Type B pancreatic cell (in vitro differentiated cells): ENCODE measurements around the gene CFAP299. TPM values are rescaled to one million over a fixed set of nuclear protein-coding genes. Genes with fewer than 3 reads are reported as not detected.

ENCODE experiments used
- DNase-seq: peaks from one replicate; pipeline ENCODE4 v3.0.0; 2021; ENCODE audit warnings: mixed read lengths; ENCODE audit not compliant: unreplicated experiment; ENCODE audit errors: extremely low spot score
- H3K27ac Mint-ChIP-seq: 2 replicates; pipeline ENCODE4 v1.8.0; 2021; ENCODE audit warnings: mild to moderate bottlenecking, mixed read lengths
- H3K27me3 Mint-ChIP-seq: 2 replicates; pipeline ENCODE4 v1.8.0; 2021; ENCODE audit warnings: mixed read lengths
- H3K36me3 Mint-ChIP-seq: 2 replicates; pipeline ENCODE4 v1.8.0; 2021; ENCODE audit warnings: mixed read lengths
- H3K4me1 Mint-ChIP-seq: one replicate; pipeline ENCODE4 v1.8.0; 2021; ENCODE audit warnings: mixed read lengths; ENCODE audit not compliant: unreplicated experiment
- H3K4me3 Mint-ChIP-seq: 2 replicates; pipeline ENCODE4 v1.8.0; 2021; ENCODE audit warnings: mild to moderate bottlenecking, mixed read lengths
- H3K9me3 Mint-ChIP-seq: 2 replicates; pipeline ENCODE4 v1.8.0; 2021; ENCODE audit warnings: mixed read lengths
- total RNA-seq: library from RNA; stranded (reverse); gene quantifications from 2 replicates; pipeline ENCODE4 v1.2.1, GENCODE V29; 2021; ENCODE audit warnings: low replicate concordance
- TF ChIP-seq, protein P1 (sequence below): fragments of 200-600 bp; sonication (generic); conservative IDR thresholded peaks from 2 replicates; pipeline ENCODE4 v1.5.0; 2021; ENCODE audit warnings: antibody characterized with exemption, mild to moderate bottlenecking

CFAP299 gene
- total RNA-seq, 1 donor from 2014 or later = 1.1 TPM

- H3K4me1 Mint-ChIP-seq = no peaks in the 10 kb centered on the region
- TF ChIP-seq, protein P1, sequence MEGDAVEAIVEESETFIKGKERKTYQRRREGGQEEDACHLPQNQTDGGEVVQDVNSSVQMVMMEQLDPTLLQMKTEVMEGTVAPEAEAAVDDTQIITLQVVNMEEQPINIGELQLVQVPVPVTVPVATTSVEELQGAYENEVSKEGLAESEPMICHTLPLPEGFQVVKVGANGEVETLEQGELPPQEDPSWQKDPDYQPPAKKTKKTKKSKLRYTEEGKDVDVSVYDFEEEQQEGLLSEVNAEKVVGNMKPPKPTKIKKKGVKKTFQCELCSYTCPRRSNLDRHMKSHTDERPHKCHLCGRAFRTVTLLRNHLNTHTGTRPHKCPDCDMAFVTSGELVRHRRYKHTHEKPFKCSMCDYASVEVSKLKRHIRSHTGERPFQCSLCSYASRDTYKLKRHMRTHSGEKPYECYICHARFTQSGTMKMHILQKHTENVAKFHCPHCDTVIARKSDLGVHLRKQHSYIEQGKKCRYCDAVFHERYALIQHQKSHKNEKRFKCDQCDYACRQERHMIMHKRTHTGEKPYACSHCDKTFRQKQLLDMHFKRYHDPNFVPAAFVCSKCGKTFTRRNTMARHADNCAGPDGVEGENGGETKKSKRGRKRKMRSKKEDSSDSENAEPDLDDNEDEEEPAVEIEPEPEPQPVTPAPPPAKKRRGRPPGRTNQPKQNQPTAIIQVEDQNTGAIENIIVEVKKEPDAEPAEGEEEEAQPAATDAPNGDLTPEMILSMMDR = no peak
These were observed 585.9 kb downstream of the CFAP299 start for GRCh38 chr4:80921441-80921840.

GRCh38 chr4:80922941-80923340 lies 587.4 kb downstream of the CFAP299 start:
- Mint-ChIP-seq H3K4me1 (no peaks in the 10 kb centered on the region), H3K36me3 (no peaks in the 10 kb centered on the region), H3K9me3 (no peaks in the 10 kb centered on the region), H3K4me3 (no peak overlapping the region), H3K27me3 (peaks cover 3% of the 10 kb centered on the region), H3K27ac (no peak overlapping the region)
- TF ChIP-seq, protein P1 = no peak
- no peak for DNase-seq

More at GRCh38 chr4:80921441-80921840, 585.9 kb downstream of the CFAP299 start:
- Mint-ChIP-seq H3K36me3 (no peaks in the 10 kb centered on the region), H3K4me3 (no peak overlapping the region), H3K27me3 (peaks cover 4% of the 10 kb centered on the region), H3K27ac (no peak overlapping the region), H3K9me3 (no peaks in the 10 kb centered on the region)
- no peak for DNase-seq

DNA sequence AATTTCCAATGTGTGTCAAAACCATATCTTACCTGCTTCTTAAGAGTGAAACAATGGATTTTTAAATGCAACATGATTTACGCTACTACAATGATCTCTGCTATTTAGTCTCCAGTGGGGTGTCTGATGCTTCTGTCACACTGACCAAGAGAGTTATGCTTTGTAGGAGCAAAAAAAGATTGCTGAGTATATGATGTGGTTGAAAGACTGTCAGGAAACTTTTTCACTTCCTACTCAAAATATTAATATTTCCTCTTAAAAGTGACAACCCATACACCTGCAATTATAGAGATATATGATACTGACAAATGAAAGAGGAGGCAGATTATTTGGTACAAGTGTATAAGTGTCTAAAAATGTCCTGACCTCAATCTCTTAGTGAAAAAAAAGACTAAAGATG lies 589.8 kb downstream of the CFAP299 start:
- TF ChIP-seq, protein P1 = no peak
- DNase-seq = no peak
- Mint-ChIP-seq H3K4me3 (no peak overlapping the region), H3K9me3 (no peaks in the 10 kb centered on the region), H3K27ac (no peak overlapping the region), H3K4me1 (no peaks in the 10 kb centered on the region), H3K36me3 (no peaks in the 10 kb centered on the region), H3K27me3 (no peaks in the 10 kb centered on the region)

- TF ChIP-seq, protein P1 = no peak
- H3K36me3 Mint-ChIP-seq = no peaks in the 10 kb centered on the region
- no peaks in the 10 kb centered on the region for H3K4me1 Mint-ChIP-seq
- H3K4me3 Mint-ChIP-seq = no peak overlapping the region
- DNase-seq = no peak
- no peak overlapping the region for H3K27ac Mint-ChIP-seq
- H3K27me3 Mint-ChIP-seq = no peaks in the 10 kb centered on the region
- H3K9me3 Mint-ChIP-seq = no peaks in the 10 kb centered on the region
These were observed 590.9 kb downstream of the CFAP299 start for GRCh38 chr4:80926446-80926845.

DNA sequence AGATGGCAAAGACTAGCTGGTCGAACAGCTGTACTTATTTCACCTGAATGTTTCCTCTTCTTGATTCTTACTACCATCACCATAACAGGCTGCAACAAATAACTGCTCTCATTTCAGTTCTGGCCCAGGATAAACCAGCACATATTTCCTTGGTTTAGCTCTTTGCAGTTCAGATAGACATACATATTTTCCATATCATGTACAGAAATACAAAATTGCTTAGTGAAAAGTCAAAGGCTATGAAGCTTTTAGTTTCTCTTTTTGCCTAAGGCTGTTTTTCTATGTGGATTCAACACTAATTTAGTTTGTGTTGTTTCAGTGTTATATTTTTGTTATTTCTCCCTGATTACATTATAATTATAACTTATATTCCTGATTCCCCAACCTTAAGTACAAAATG lies 591.4 kb downstream of the CFAP299 start:
- TF ChIP-seq, protein P1 = no peak
- no peaks in the 10 kb centered on the region for H3K4me1 Mint-ChIP-seq
- H3K36me3 Mint-ChIP-seq = no peaks in the 10 kb centered on the region
- H3K27ac Mint-ChIP-seq = no peak overlapping the region
- no peak overlapping the region for H3K4me3 Mint-ChIP-seq
- no peak for DNase-seq
- no peaks in the 10 kb centered on the region for H3K9me3 Mint-ChIP-seq
- H3K27me3 Mint-ChIP-seq = no peaks in the 10 kb centered on the region

- Mint-ChIP-seq H3K4me1 (no peaks in the 10 kb centered on the region), H3K27ac (no peak overlapping the region), H3K9me3 (no peaks in the 10 kb centered on the region), H3K27me3 (no peaks in the 10 kb centered on the region), H3K4me3 (no peak overlapping the region), H3K36me3 (no peaks in the 10 kb centered on the region)
- TF ChIP-seq, protein P1 = no peak
- no peak for DNase-seq
These were observed 591.9 kb downstream of the CFAP299 start for GRCh38 chr4:80927420-80927819.
